Mesenchymal stem cell (in vitro differentiated cells and primary cell): ENCODE measurements around the gene SLC39A3.

Experiments
- DNase-seq: peaks from one replicate; pipeline ENCODE4 v3.0.0-alpha.2; 2013
- H2AFZ ChIP-seq: one replicate; pipeline ENCODE4 v1.6.1; 2013; ENCODE audit warnings: low read depth, mild to moderate bottlenecking, control low read depth, inconsistent platforms, low read length, moderate library complexity
- H2AK5ac ChIP-seq: 2 replicates; pipeline ENCODE4 v1.6.1; 2013; ENCODE audit warnings: low read length, moderate library complexity, mild to moderate bottlenecking, inconsistent platforms; ENCODE audit not compliant: severe bottlenecking
- H2BK120ac ChIP-seq: one replicate; pipeline ENCODE4 v1.6.1; 2013; ENCODE audit warnings: low read depth, mild to moderate bottlenecking, inconsistent platforms, low read length, moderate library complexity
- H2BK12ac ChIP-seq, 2 experiments: one replicate each; pipeline ENCODE4 v1.6.1; 2013; ENCODE audit warnings: inconsistent platforms in 2 of 2, low read length in 2 of 2, mild to moderate bottlenecking in 2 of 2, moderate library complexity in 2 of 2, control low read depth in 1 of 2
- H2BK15ac ChIP-seq: one replicate; pipeline ENCODE4 v1.6.1; 2013; ENCODE audit warnings: mild to moderate bottlenecking, low read depth, inconsistent platforms; ENCODE audit not compliant: poor library complexity, severe bottlenecking
- H2BK5ac ChIP-seq: 2 replicates; pipeline ENCODE4 v1.6.1; 2013; ENCODE audit warnings: low read depth, mild to moderate bottlenecking, low read length, control low read depth, inconsistent platforms; ENCODE audit not compliant: poor library complexity, severe bottlenecking
- H3K14ac ChIP-seq, 2 experiments: one replicate each; pipeline ENCODE4 v1.6.1; 2013; ENCODE audit warnings: inconsistent platforms in 2 of 2, low read length in 2 of 2, control low read depth in 1 of 2, mild to moderate bottlenecking in 1 of 2, moderate library complexity in 1 of 2
- H3K18ac ChIP-seq, 2 experiments: one replicate each; pipeline ENCODE4 v1.6.1; 2013; ENCODE audit warnings: inconsistent platforms in 2 of 2, low read length in 2 of 2, control low read depth in 1 of 2, low read depth in 1 of 2, mild to moderate bottlenecking in 1 of 2
- H3K23ac ChIP-seq, 2 experiments: one replicate each; pipeline ENCODE4 v1.6.1; 2013; ENCODE audit warnings: inconsistent platforms in 2 of 2, low read length in 2 of 2, mild to moderate bottlenecking in 2 of 2, moderate library complexity in 2 of 2, control low read depth in 1 of 2
- H3K27ac ChIP-seq: 2 replicates; pipeline ENCODE4 v1.5.1; 2013; ENCODE audit warnings: mild to moderate bottlenecking, moderate library complexity, low read length, control low read depth, inconsistent platforms; ENCODE audit not compliant: poor library complexity, severe bottlenecking
- H3K27me3 ChIP-seq, 2 experiments: 2 replicates each; pipeline versions ENCODE4 v1.6.1 to v1.7.0; 2013; ENCODE audit warnings: low read length in 2 of 2, mild to moderate bottlenecking in 2 of 2, moderate library complexity in 2 of 2, control low read depth in 1 of 2, inconsistent platforms in 1 of 2; ENCODE audit not compliant: control insufficient read depth in 1 of 2, insufficient read depth in 1 of 2
- H3K36me3 ChIP-seq, 2 experiments: 2 replicates each; pipeline versions ENCODE4 v1.6.1 to v1.7.0; 2013; ENCODE audit warnings: low read length in 2 of 2, control low read depth in 1 of 2, inconsistent platforms in 1 of 2, low read depth in 1 of 2, mild to moderate bottlenecking in 1 of 2; ENCODE audit not compliant: insufficient read depth in 2 of 2, control insufficient read depth in 1 of 2
- H3K4ac ChIP-seq, 2 experiments: one replicate each; pipeline ENCODE4 v1.6.1; 2013; ENCODE audit warnings: inconsistent platforms in 2 of 2, low read length in 2 of 2, mild to moderate bottlenecking in 2 of 2, moderate library complexity in 2 of 2, control low read depth in 1 of 2, low read depth in 1 of 2
- H3K4me1 ChIP-seq: 2 replicates; pipeline ENCODE4 v1.6.1; 2013; ENCODE audit warnings: low read depth, low read length, control low read depth; ENCODE audit not compliant: control insufficient read depth, insufficient read depth
- H3K4me2 ChIP-seq: 2 replicates; pipeline ENCODE4 v1.6.1; 2013; ENCODE audit warnings: low read length, mild to moderate bottlenecking, inconsistent platforms; ENCODE audit not compliant: poor library complexity, severe bottlenecking
- H3K4me3 ChIP-seq, 2 experiments: 2 replicates each; pipeline versions ENCODE4 v1.5.1 to v1.7.0; 2013; ENCODE audit warnings: low read length in 2 of 2, mild to moderate bottlenecking in 2 of 2, control low read depth in 1 of 2, low read depth in 1 of 2; ENCODE audit not compliant: insufficient read depth in 1 of 2
- H3K79me1 ChIP-seq: replicated peaks from 2 replicates; pipeline ENCODE4 v1.6.1; 2013; ENCODE audit warnings: mild to moderate bottlenecking, control low read depth, low read length, inconsistent platforms; ENCODE audit not compliant: poor library complexity, severe bottlenecking
- H3K9ac ChIP-seq: 2 replicates; pipeline ENCODE4 v1.7.0; 2013; ENCODE audit warnings: mild to moderate bottlenecking, low read length, moderate library complexity
- H3K9me3 ChIP-seq: 2 replicates; pipeline ENCODE4 v1.7.0; 2013; ENCODE audit warnings: mild to moderate bottlenecking, low read length; ENCODE audit not compliant: control insufficient read depth
- H4K8ac ChIP-seq: one replicate; pipeline ENCODE4 v1.6.1; 2013; ENCODE audit warnings: inconsistent platforms, mild to moderate bottlenecking, low read length, moderate library complexity
- H4K91ac ChIP-seq: one replicate; pipeline ENCODE4 v1.6.1; 2013; ENCODE audit warnings: mild to moderate bottlenecking, low read length, inconsistent platforms
- WGBS: methylation state at CpG from one replicate; pipeline ENCODE4 v1.1.7; 2013; ENCODE audit warnings: mixed read lengths; 5-methylcytosine and 5-hydroxymethylcytosine counted together

Gene SLC39A3

GRCh38 chr19:2754659-2755447 is 15.0 kb upstream of the SLC39A3 start:
- WGBS: 97% methylated on average over 43 of the region's 43 CpGs
- H3K4me3 ChIP-seq: no peak overlapping the region
- H3K9ac ChIP-seq: no peak overlapping the region
- H3K23ac ChIP-seq: no peak overlapping the region
- H3K9me3 ChIP-seq: no peaks in the 10 kb centered on the region
- no peak overlapping the region for H3K4ac ChIP-seq
- no peak overlapping the region for H3K4me2 ChIP-seq
- no peak overlapping the region for H3K14ac ChIP-seq
- no peak overlapping the region for H4K91ac ChIP-seq
- H3K36me3 ChIP-seq: peaks cover 58 to 73% of the 10 kb centered on the region in 2 experiments
- H3K4me1 ChIP-seq: no peaks in the 10 kb centered on the region
- H2BK120ac ChIP-seq: no peak overlapping the region
- no peak for DNase-seq
- H3K18ac ChIP-seq: no peak overlapping the region
- H3K27ac ChIP-seq: no peak overlapping the region
- peaks cover 17% of the 10 kb centered on the region for H3K79me1 ChIP-seq
- H2AFZ ChIP-seq: no peak overlapping the region
- H2AK5ac ChIP-seq: no peak overlapping the region
- no peak overlapping the region for H2BK12ac ChIP-seq
- H3K27me3 ChIP-seq: no peaks in the 10 kb centered on the region
- H2BK15ac ChIP-seq: no peak overlapping the region
- H4K8ac ChIP-seq: no peak overlapping the region
- no peak overlapping the region for H2BK5ac ChIP-seq

- no peaks in the 10 kb centered on the region for H3K9me3 ChIP-seq
- no peak overlapping the region for H3K18ac ChIP-seq
- no peak overlapping the region for H2AFZ ChIP-seq
- H2BK12ac ChIP-seq: no peak overlapping the region
- H2AK5ac ChIP-seq: no peak overlapping the region
- H3K4ac ChIP-seq: no peak overlapping the region
- no peak overlapping the region for H3K4me2 ChIP-seq
- H3K23ac ChIP-seq: no peak overlapping the region
- 92% methylated on average over 21 of the region's 21 CpGs for WGBS
- no peak overlapping the region for H3K4me3 ChIP-seq
- no peak overlapping the region for H2BK120ac ChIP-seq
- no peak overlapping the region for H3K27ac ChIP-seq
- H3K4me1 ChIP-seq: peaks cover 3% of the 10 kb centered on the region
- DNase-seq: no peak
- H3K79me1 ChIP-seq: no peaks in the 10 kb centered on the region
- H3K36me3 ChIP-seq: peaks cover 30 to 42% of the 10 kb centered on the region in 2 experiments
- H2BK5ac ChIP-seq: no peak overlapping the region
- H3K9ac ChIP-seq: no peak overlapping the region
- no peak overlapping the region for H3K14ac ChIP-seq
- H4K91ac ChIP-seq: no peak overlapping the region
- H4K8ac ChIP-seq: no peak overlapping the region
- no peak overlapping the region for H2BK15ac ChIP-seq
- peaks cover 0 to 8% of the 10 kb centered on the region in 2 experiments for H3K27me3 ChIP-seq
These were observed 11.6 kb upstream of the SLC39A3 start for GRCh38 chr19:2751438-2751830.

- DNase-seq: no peak
- Histone ChIP-seq H3K9me3 (no peaks in the 10 kb centered on the region), H2BK5ac (no peak overlapping the region), H3K4me3 (no peak overlapping the region), H3K23ac (no peak overlapping the region), H3K14ac (no peak overlapping the region), H3K4me2 (no peak overlapping the region), H4K91ac (no peak overlapping the region), H4K8ac (no peak overlapping the region), H2BK12ac (no peak overlapping the region), H3K4ac (no peak overlapping the region), H3K27me3 (peaks cover 0 to 12% of the 10 kb centered on the region in 2 experiments), H2BK120ac (no peak overlapping the region), H3K36me3 (peaks cover 25 to 38% of the 10 kb centered on the region in 2 experiments), H3K79me1 (no peaks in the 10 kb centered on the region), H3K27ac (no peak overlapping the region), H3K9ac (no peak overlapping the region), H3K18ac (no peak overlapping the region), H2AK5ac (no peak overlapping the region), H2BK15ac (no peak overlapping the region), H3K4me1 (peaks cover 3% of the 10 kb centered on the region), H2AFZ (no peak overlapping the region)
- WGBS: 95% methylated on average over 16 of the region's 17 CpGs
These were observed 11.1 kb upstream of the SLC39A3 start for GRCh38 chr19:2750808-2751437.

GRCh38 chr19:2747349-2747748 is 7.5 kb upstream of the SLC39A3 start:
- H3K27me3 ChIP-seq: peaks cover 9 to 22% of the 10 kb centered on the region in 2 experiments
- H2BK120ac ChIP-seq: no peak overlapping the region
- H3K27ac ChIP-seq: no peak overlapping the region
- no peak overlapping the region for H3K14ac ChIP-seq
- H2BK12ac ChIP-seq: no peak overlapping the region
- no peaks in the 10 kb centered on the region for H3K9me3 ChIP-seq
- 69% methylated on average over 7 of the region's 7 CpGs for WGBS
- H3K4me1 ChIP-seq: peaks cover 3% of the 10 kb centered on the region
- H3K9ac ChIP-seq: no peak overlapping the region
- H3K4ac ChIP-seq: no peak overlapping the region
- H2BK15ac ChIP-seq: no peak overlapping the region
- H3K4me2 ChIP-seq: no peak overlapping the region
- no peak overlapping the region for H2AK5ac ChIP-seq
- no peaks in the 10 kb centered on the region for H3K79me1 ChIP-seq
- H3K18ac ChIP-seq: no peak overlapping the region
- no peak for DNase-seq
- peaks cover 0 to 2% of the 10 kb centered on the region in 2 experiments for H3K36me3 ChIP-seq
- no peak overlapping the region for H3K4me3 ChIP-seq
- no peak overlapping the region for H3K23ac ChIP-seq
- H4K8ac ChIP-seq: no peak overlapping the region
- no peak overlapping the region for H2BK5ac ChIP-seq
- no peak overlapping the region for H2AFZ ChIP-seq
- no peak overlapping the region for H4K91ac ChIP-seq
